ENCODE data around the gene MRPS34. TPM values are rescaled to one million over a fixed set of nuclear protein-coding genes. Genes with fewer than 3 reads are reported as not detected.
A peak's percentile ranks its signal among the peaks of the same experiment; 100 is the strongest.
"Not testable (repeated sequence)": the region's sequence is repeated elsewhere in the genome, so short reads cannot be mapped to it uniquely, and the experiment has no call there.

The MRPS34 gene
- total and polyA plus RNA-seq, 7 donors, result 56.3 to 172 (median 75.1) TPM

DNA sequence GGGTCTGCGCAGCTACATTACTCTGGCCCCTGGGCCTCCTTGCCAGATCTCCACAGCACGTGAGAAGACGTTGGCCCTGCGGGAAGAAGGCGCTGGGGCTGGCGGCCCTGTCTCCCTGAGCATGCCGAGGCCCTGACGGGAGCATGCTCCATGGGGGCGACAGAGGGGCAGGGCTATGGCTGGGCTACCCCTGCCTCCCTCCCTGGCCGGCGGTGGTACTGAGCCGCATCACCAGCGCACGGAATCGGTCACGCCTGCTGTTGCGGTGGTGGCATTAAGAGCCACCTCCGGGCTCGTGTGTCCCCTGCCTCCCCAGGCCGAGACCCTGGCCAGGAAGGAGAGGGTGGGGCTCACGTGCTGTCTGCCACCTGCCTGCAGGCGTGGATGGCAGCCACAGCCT lies 38.8 kb downstream of the MRPS34 start:
- Histone ChIP-seq H3K9me3 (no peaks in the 10 kb centered on the region), H3K4me1 (no peaks in the 10 kb centered on the region), H3K27me3 (ENCODE audit: insufficient read depth in 3 of 3, low read length in 2 of 3) (no peaks in the 10 kb centered on the region), H3K27ac (no peak overlapping the region), H3K36me3 (ENCODE audit: insufficient read depth in 1 of 2, low read depth in 1 of 2) (peaks cover 0 to 57% of the 10 kb centered on the region in 2 donors), H3K4me3 (no peak overlapping the region)
- intact Hi-C loops (cut with DNase I), result no loop called here
- ATAC-seq (peak in 2 of 4 donors; percentile 20 to 23), DNase-seq (no peak)
- WGBS, 3 donors, result 93 to 94% (median 93%) methylated on average over 22 of the region's 22 CpGs
- TF ChIP-seq, protein P1, sequence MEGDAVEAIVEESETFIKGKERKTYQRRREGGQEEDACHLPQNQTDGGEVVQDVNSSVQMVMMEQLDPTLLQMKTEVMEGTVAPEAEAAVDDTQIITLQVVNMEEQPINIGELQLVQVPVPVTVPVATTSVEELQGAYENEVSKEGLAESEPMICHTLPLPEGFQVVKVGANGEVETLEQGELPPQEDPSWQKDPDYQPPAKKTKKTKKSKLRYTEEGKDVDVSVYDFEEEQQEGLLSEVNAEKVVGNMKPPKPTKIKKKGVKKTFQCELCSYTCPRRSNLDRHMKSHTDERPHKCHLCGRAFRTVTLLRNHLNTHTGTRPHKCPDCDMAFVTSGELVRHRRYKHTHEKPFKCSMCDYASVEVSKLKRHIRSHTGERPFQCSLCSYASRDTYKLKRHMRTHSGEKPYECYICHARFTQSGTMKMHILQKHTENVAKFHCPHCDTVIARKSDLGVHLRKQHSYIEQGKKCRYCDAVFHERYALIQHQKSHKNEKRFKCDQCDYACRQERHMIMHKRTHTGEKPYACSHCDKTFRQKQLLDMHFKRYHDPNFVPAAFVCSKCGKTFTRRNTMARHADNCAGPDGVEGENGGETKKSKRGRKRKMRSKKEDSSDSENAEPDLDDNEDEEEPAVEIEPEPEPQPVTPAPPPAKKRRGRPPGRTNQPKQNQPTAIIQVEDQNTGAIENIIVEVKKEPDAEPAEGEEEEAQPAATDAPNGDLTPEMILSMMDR (IDR thresholded peaks at IDR 0.05), result no peak

DNA sequence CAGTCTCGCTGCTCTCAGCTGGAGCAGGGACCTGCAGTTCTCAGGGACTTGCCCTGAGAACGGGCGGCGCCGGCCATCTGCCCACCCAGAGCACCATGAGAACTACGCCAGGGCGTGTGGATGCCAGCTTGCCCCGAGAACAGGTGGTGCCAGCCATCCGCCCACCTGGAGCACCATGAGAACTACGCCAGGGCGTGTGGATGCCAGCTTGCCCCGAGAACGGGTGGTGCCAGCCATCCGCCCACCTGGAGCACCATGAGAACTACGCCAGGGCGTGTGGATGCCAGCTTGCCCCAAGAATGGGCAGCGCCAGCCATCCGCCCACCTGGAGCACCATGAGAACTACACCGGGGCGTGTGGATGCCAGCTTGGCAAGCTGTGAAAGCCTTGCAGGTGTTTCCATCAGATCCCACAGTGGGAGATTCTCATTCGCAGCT lies 40.4 kb downstream of the MRPS34 start:
- peak in 1 of 4 donors; percentile 16 for ATAC-seq
- H3K27ac ChIP-seq; intact Hi-C loops (cut with DNase I); H3K27me3 ChIP-seq (ENCODE audit: insufficient read depth in 3 of 3, low read length in 2 of 3); H3K4me3 ChIP-seq; DNase-seq; H3K9me3 ChIP-seq; H3K4me1 ChIP-seq: not testable (repeated sequence)
- H3K36me3 ChIP-seq (ENCODE audit: insufficient read depth in 1 of 2, low read depth in 1 of 2), result peaks cover 0 to 66% of the 10 kb centered on the region in 2 donors
- WGBS, 3 donors, result 76 to 85% (median 82%) methylated on average over 21 of the region's 21 CpGs

DNA sequence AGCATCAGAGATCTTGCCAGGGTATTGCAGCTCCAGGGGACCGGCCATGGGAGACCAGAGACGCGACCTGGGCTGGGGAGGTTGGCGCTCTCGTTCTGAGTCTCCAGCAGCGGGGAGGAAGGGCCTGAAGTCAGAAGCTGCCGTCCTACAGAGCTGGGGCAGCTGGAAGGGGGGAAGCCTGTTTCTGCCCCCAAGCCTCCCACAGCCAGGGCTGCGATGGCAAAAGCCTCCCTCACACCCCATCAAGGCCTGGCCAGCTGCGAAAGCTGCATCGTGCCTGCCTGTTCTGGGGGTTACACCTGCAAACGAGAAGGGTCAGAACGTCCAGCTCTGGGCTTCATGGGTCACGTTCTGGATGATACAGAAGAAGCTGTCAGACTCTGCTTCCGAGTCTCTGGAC lies 40.9 kb downstream of the MRPS34 start:
- WGBS, 3 donors, result 83 to 86% (median 83%) methylated on average over 14 of the region's 14 CpGs
- intact Hi-C loops (cut with DNase I), result no loop called here
- Histone ChIP-seq H3K27me3 (ENCODE audit: insufficient read depth in 3 of 3, low read length in 2 of 3) (no peaks in the 10 kb centered on the region), H3K27ac (no peak overlapping the region), H3K4me3 (no peak overlapping the region), H3K36me3 (ENCODE audit: insufficient read depth in 1 of 2, low read depth in 1 of 2) (peaks cover 0 to 66% of the 10 kb centered on the region in 2 donors), H3K9me3 (no peaks in the 10 kb centered on the region), H3K4me1 (no peaks in the 10 kb centered on the region)
- TF ChIP-seq, protein P1 (IDR thresholded peaks at IDR 0.05), result no peak
- DNase-seq (no peak), ATAC-seq (peak in 1 of 4 donors; percentile 6)

DNA sequence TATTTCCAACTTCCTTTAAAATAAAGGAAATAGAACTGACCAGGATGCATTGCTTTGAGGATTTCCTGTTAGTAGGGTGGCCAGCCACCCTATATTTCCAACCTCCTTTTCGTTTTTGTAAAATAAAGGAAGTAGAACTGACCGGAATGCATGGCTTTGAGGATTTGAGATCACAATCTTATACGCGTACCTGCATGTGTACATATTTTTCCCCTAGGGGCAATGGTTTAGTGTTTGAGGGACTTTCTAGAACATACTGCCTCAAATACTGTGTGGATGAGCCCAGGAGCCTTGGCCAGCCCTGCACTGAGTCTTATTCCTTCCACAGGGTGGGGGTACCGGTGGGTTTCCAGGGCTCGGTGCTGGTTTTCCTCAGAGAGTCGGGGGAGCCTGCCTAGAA lies 41.3 kb downstream of the MRPS34 start:
- Histone ChIP-seq H3K36me3 (ENCODE audit: insufficient read depth in 1 of 2, low read depth in 1 of 2) (peaks cover 0 to 68% of the 10 kb centered on the region in 2 donors), H3K9me3 (no peaks in the 10 kb centered on the region), H3K4me3 (no peak overlapping the region), H3K27me3 (ENCODE audit: insufficient read depth in 3 of 3, low read length in 2 of 3) (no peaks in the 10 kb centered on the region), H3K4me1 (no peaks in the 10 kb centered on the region), H3K27ac (no peak overlapping the region)
- intact Hi-C loops (cut with DNase I), result no loop called here
- WGBS, 3 donors, result 69 to 78% (median 76%) methylated on average over 7 of the region's 7 CpGs
- no peak for ATAC-seq
- no peak for DNase-seq
- TF ChIP-seq, protein P1 (IDR thresholded peaks at IDR 0.05), result no peak

DNA sequence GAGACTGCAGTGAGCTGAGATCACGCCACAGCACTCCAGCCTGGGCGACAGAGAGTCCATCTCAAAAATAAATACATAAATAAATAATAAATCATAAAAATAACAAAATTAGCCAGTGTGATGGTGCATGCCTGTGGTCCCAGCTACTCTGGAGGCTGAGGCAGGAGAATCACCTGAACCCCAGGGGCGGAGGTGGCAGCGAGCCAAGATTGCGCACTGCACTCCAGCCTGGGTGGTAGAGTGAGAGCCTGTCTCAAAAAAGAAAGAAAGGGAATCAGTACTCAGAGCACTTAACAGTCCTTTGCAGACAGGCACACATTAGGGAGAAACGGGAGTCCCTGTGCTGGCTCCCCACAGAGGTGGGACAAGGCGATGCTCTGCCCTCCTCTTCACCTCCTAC lies 41.9 kb downstream of the MRPS34 start:
- Histone ChIP-seq H3K4me1 (no peaks in the 10 kb centered on the region), H3K27me3 (ENCODE audit: insufficient read depth in 3 of 3, low read length in 2 of 3) (no peaks in the 10 kb centered on the region), H3K27ac (no peak overlapping the region), H3K9me3 (no peaks in the 10 kb centered on the region), H3K36me3 (ENCODE audit: insufficient read depth in 1 of 2, low read depth in 1 of 2) (peaks cover 0 to 73% of the 10 kb centered on the region in 2 donors), H3K4me3 (no peak overlapping the region)
- TF ChIP-seq, protein P1 (IDR thresholded peaks at IDR 0.05), result no peak
- DNase-seq (no peak), ATAC-seq (no peak)
- intact Hi-C loops (cut with DNase I), result no loop called here
- WGBS, 3 donors, result 85 to 96% (median 91%) methylated on average over 7 of the region's 7 CpGs
